Thymus (tissue), 11 donors: ENCODE results near the gene APOA5. TPM values are rescaled to one million over a fixed set of nuclear protein-coding genes. Genes with fewer than 3 reads are reported as not detected.

ENCODE experiments used
- DNase-seq, 9 donors: peaks; one replicate each; pipeline ENCODE4 v3.0.0-alpha.2; 2013; ENCODE audit warnings: low spot score in 9 of 9, low read depth in 6 of 9, missing footprints in 1 of 9
- H3K27ac ChIP-seq, 2 donors: one replicate each; pipeline ENCODE4 v1.5.1; 2013; ENCODE audit warnings: control low read depth in 1 of 2, low read depth in 1 of 2, low read length in 1 of 2, mild to moderate bottlenecking in 1 of 2, moderate library complexity in 1 of 2
- H3K27me3 ChIP-seq, 2 donors: one replicate each; pipeline ENCODE4 v1.5.1; 2013; ENCODE audit warnings: low read length in 1 of 2; ENCODE audit not compliant: control insufficient read depth in 2 of 2, insufficient read depth in 1 of 2
- H3K36me3 ChIP-seq, 2 donors: one replicate each; pipeline ENCODE4 v1.5.1; 2013; ENCODE audit warnings: low read length in 1 of 2, mild to moderate bottlenecking in 1 of 2, moderate library complexity in 1 of 2; ENCODE audit not compliant: control insufficient read depth in 2 of 2, insufficient read depth in 2 of 2
- H3K4me1 ChIP-seq, 2 donors: one replicate each; pipeline ENCODE4 v1.5.1; 2013; ENCODE audit warnings: low read length in 2 of 2; ENCODE audit not compliant: control insufficient read depth in 2 of 2, insufficient read depth in 2 of 2
- H3K4me3 ChIP-seq, 2 donors: one replicate each; pipeline ENCODE4 v1.5.1; 2013; ENCODE audit warnings: low read length in 2 of 2, control low read depth in 1 of 2, mild to moderate bottlenecking in 1 of 2
- H3K9me3 ChIP-seq, 2 donors: one replicate each; pipeline ENCODE4 v1.5.1; 2013; ENCODE audit warnings: low read length in 1 of 2, mild to moderate bottlenecking in 1 of 2; ENCODE audit not compliant: control insufficient read depth in 2 of 2, insufficient read depth in 1 of 2
- WGBS: extraction: QIAGEN DNeasy Blood & Tissue Kit; methylation state at CpG from one replicate; pipeline ENCODE4 v1.1.7; 2013; 5-methylcytosine and 5-hydroxymethylcytosine counted together
- polyA plus RNA-seq: library from polyadenylated mRNA; stranded (reverse); fragments of 200-250 nt; gene quantifications from one replicate; pipeline ENCODE4 v1.2.3, GENCODE V29; 2013
- total RNA-seq: library from RNA; stranded (reverse); fragments of 120-200 nt; gene quantifications from one replicate; pipeline ENCODE4 v1.2.4, GENCODE V29; 2013
- donor health status: healthy.

The APOA5 gene
- total and polyA plus RNA-seq, 2 donors = 0.05 to 0.07 TPM

GRCh38 chr11:116821050-116821918, 29.6 kb upstream of the APOA5 start:
- no peaks in the 10 kb centered on the region for H3K4me1 ChIP-seq
- WGBS = 98% methylated on average over 51 of the region's 51 CpGs
- no peaks in the 10 kb centered on the region for H3K27me3 ChIP-seq
- no peak overlapping the region for H3K27ac ChIP-seq
- DNase-seq = no peak
- H3K9me3 ChIP-seq = no peaks in the 10 kb centered on the region
- no peak overlapping the region for H3K4me3 ChIP-seq
- H3K36me3 ChIP-seq = no peaks in the 10 kb centered on the region

DNA sequence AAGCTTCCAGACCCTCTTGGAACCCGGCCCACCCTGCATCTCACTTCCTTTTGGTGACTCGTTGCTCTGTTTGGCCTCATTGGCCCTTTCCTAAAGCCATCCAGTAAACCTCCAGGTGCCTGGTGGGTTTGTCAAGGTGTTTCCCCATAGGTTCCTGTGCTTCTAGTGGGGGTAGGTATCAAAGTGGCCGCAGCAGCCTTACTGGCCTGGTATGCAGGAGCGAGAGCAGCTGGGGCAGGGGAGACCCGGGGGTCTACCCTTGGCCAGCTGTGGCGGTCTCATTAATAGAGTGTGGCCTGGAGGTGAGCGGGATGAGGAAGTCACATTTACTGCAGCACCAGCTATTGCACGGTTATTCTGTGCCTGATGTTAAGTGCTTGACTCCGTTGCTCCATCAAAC, 27.4 kb upstream of the APOA5 start:
- H3K9me3 ChIP-seq = no peaks in the 10 kb centered on the region
- H3K4me3 ChIP-seq = no peak overlapping the region
- H3K4me1 ChIP-seq = no peaks in the 10 kb centered on the region
- WGBS = 95% methylated on average over 9 of the region's 9 CpGs
- DNase-seq = no peak
- H3K27me3 ChIP-seq = no peaks in the 10 kb centered on the region
- no peaks in the 10 kb centered on the region for H3K36me3 ChIP-seq
- H3K27ac ChIP-seq = no peak overlapping the region

DNA sequence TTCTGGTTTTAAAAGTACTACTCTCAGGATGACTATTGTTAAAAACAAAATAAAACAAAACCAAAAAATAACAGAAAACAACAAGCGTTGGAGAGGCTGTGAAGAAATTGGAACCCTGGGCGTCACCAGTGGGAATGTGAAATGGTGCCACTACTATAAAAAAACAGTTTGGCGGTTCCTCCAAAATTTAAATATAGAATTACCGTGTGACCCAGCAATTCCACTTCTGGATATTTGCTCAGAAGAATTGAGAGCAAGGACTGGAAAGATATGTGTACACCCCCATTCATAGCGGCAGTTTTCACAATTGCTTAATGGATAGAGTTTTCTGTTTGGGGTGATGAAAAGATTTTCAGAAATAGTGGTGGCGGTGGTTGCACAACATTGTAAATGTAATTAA, 22.8 kb upstream of the APOA5 start:
- 85% methylated on average over 6 of the region's 6 CpGs for WGBS
- no peaks in the 10 kb centered on the region for H3K27me3 ChIP-seq
- no peaks in the 10 kb centered on the region for H3K4me1 ChIP-seq
- no peaks in the 10 kb centered on the region for H3K36me3 ChIP-seq
- H3K4me3 ChIP-seq = no peak overlapping the region
- H3K9me3 ChIP-seq = no peaks in the 10 kb centered on the region
- DNase-seq = no peak
- no peak overlapping the region for H3K27ac ChIP-seq

DNA sequence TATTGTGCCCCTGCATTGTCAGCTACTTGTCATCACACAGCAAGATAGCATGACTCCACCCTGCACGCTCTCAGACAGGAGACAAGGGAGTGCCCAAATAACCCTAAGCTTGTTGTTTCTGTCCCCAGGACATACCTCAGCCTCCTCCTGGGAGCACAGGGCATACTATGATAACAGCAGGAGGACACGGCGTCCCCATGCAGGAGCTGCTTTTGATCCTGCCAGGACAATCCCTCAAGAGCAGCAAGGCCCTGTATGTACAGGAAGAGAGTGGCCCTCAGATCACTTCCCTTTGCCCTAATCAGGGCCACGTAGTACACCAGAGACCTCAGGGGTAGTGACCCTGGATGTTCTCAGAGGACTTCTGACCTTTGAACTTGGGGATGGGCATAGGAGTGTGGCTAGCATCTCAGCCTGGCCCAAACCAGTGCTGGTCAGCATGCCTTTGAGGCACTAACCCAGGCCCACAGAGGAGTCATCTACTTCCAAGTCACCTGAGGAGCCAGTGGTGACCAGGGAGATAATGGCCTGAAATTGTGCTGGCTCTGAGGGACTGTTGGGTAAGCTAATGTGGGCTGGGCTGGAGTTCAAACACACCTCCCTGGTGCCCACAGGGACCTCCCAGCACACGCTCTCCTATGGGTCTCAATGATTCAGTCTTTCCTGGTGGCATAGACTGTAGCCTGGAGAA, 22.2 kb upstream of the APOA5 start:
- Histone ChIP-seq H3K36me3 (no peaks in the 10 kb centered on the region), H3K4me3 (no peak overlapping the region), H3K4me1 (no peaks in the 10 kb centered on the region), H3K27me3 (no peaks in the 10 kb centered on the region), H3K27ac (no peak overlapping the region), H3K9me3 (no peaks in the 10 kb centered on the region)
- 86% methylated on average over 5 of the region's 5 CpGs for WGBS
- DNase-seq = no peak

GRCh38 chr11:116813170-116813569, 21.5 kb upstream of the APOA5 start:
- Histone ChIP-seq H3K4me3 (no peak overlapping the region), H3K36me3 (no peaks in the 10 kb centered on the region), H3K4me1 (no peaks in the 10 kb centered on the region), H3K9me3 (no peaks in the 10 kb centered on the region), H3K27me3 (no peaks in the 10 kb centered on the region), H3K27ac (no peak overlapping the region)
- 96% methylated on average over 1 of the region's 1 CpG for WGBS
- no peak for DNase-seq

DNA sequence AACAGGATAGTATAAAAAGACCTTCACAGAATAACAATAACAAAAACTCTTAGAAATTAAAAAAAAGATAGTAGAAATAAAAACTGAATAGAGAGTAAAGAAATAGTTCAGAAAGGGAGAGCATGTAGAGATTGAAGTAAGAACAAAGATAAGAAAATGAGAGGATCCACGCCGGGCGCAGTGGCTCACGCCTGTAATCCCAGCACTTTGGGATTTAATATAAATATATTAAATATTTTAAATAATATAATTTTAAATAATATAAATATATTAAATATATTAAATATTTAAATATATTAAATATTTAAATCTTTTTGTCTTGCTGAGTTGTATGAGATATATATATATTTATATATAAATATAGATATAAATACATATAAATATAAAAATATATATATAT, 20.4 kb upstream of the APOA5 start:
- Histone ChIP-seq H3K36me3 (no peaks in the 10 kb centered on the region), H3K9me3 (no peaks in the 10 kb centered on the region), H3K4me1 (no peaks in the 10 kb centered on the region), H3K4me3 (no peak overlapping the region), H3K27ac (no peak overlapping the region), H3K27me3 (no peaks in the 10 kb centered on the region)
- no peak for DNase-seq
- 85% methylated on average over 4 of the region's 4 CpGs for WGBS

- Histone ChIP-seq H3K27ac (no peak overlapping the region), H3K9me3 (no peaks in the 10 kb centered on the region), H3K4me3 (no peak overlapping the region), H3K36me3 (no peaks in the 10 kb centered on the region), H3K27me3 (no peaks in the 10 kb centered on the region), H3K4me1 (no peaks in the 10 kb centered on the region)
- no peak for DNase-seq
- WGBS = 90% methylated on average over 3 of the region's 3 CpGs
Observed at GRCh38 chr11:116811194-116811593, 19.5 kb upstream of the APOA5 start.

GRCh38 chr11:116808262-116809175, 16.8 kb upstream of the APOA5 start:
- no peak for DNase-seq

More at GRCh38 chr11:116808262-116809175, 16.8 kb upstream of the APOA5 start:
- H3K36me3 ChIP-seq = no peaks in the 10 kb centered on the region
- no peaks in the 10 kb centered on the region for H3K4me1 ChIP-seq
- no peaks in the 10 kb centered on the region for H3K9me3 ChIP-seq
- WGBS = 92% methylated on average over 14 of the region's 14 CpGs
- no peaks in the 10 kb centered on the region for H3K27me3 ChIP-seq
- H3K27ac ChIP-seq = no peak overlapping the region
- H3K4me3 ChIP-seq = no peak overlapping the region
